NCI-H526 (cell line): ENCODE data around the gene CMPK1.
A peak's percentile ranks its signal among the peaks of the same experiment; 100 is the strongest.
"Not testable (repeated sequence)": the region's sequence is repeated elsewhere in the genome, so short reads cannot be mapped to it uniquely, and the experiment has no call there.

ENCODE experiments used
- DNase-seq, 2 experiments: peaks; one replicate each; lab custom pipeline; 2025; lab: John Stamatoyannopoulos, UW

The CMPK1 gene

GRCh38 chr1:47333578-47333921 lies at the start of gene CMPK1:
CMPK1 (plus strand) TSS chr1:47333790; CDS start chr1:47333946, 156 bp downstream.
- peak; percentile 72 to 89 for DNase-seq

GRCh38 chr1:47288116-47288515 lies 45.5 kb upstream of the CMPK1 start:
- DNase-seq, result not testable (repeated sequence)

- DNase-seq, result not testable (repeated sequence)
Observed at GRCh38 chr1:47294863-47295262, 38.7 kb upstream of the CMPK1 start.

GRCh38 chr1:47295579-47295978 lies 38.0 kb upstream of the CMPK1 start:
- DNase-seq, result no peak

- DNase-seq, result no peak
Observed at GRCh38 chr1:47298025-47298699, 35.4 kb upstream of the CMPK1 start.

- no peak for DNase-seq
Observed at GRCh38 chr1:47302472-47302871, 31.1 kb upstream of the CMPK1 start.

GRCh38 chr1:47309427-47309826 lies 24.2 kb upstream of the CMPK1 start:
- no peak for DNase-seq

GRCh38 chr1:47313915-47314664 lies 19.5 kb upstream of the CMPK1 start, which contains the start of gene STIL:
STIL (minus strand) TSS chr1:47314147; CDS start chr1:47310319, 3,828 bp downstream.
- peak; percentile 99 for DNase-seq

- no peak for DNase-seq
Observed at GRCh38 chr1:47317841-47318240, 15.7 kb upstream of the CMPK1 start.

- not testable (repeated sequence) for DNase-seq
Observed at GRCh38 chr1:47319968-47320367, 13.6 kb upstream of the CMPK1 start.

GRCh38 chr1:47323599-47324031 lies 10.0 kb upstream of the CMPK1 start:
- DNase-seq, result peak; percentile 84 to 88

- DNase-seq, result no peak
Observed at GRCh38 chr1:47324682-47325081, 8.9 kb upstream of the CMPK1 start.

GRCh38 chr1:47325528-47325927 lies 8.1 kb upstream of the CMPK1 start:
- DNase-seq, result no peak

GRCh38 chr1:47326271-47326670 lies 7.3 kb upstream of the CMPK1 start:
- no peak for DNase-seq

GRCh38 chr1:47328992-47329391 lies 4.6 kb upstream of the CMPK1 start:
- DNase-seq, result no peak

GRCh38 chr1:47330212-47330611 lies 3.4 kb upstream of the CMPK1 start:
- no peak for DNase-seq

GRCh38 chr1:47331875-47332274 lies 1.7 kb upstream of the CMPK1 start:
- no peak for DNase-seq

- DNase-seq, result no peak
Observed at GRCh38 chr1:47332779-47333577, 612 bp upstream of the CMPK1 start.

GRCh38 chr1:47333922-47334764 lies 553 bp downstream of the CMPK1 start:
- DNase-seq, result peak; percentile 59 to 90

- no peak for DNase-seq
Observed at GRCh38 chr1:47334765-47335435, 1.3 kb downstream of the CMPK1 start.

GRCh38 chr1:47337350-47337749 lies 3.8 kb downstream of the CMPK1 start:
- no peak for DNase-seq
